IMR-90 (cell line): ENCODE measurements around the gene TRIM13. TPM values are rescaled to one million over a fixed set of nuclear protein-coding genes. Genes with fewer than 3 reads are reported as not detected.

Source experiments
- ATAC-seq: fragments of 200-7000 bp; cut with Tn5 transposase; 2 replicates; pipeline ENCODE4 v1.9.1; 2020; ENCODE audit warnings: low read depth, mild to moderate bottlenecking, moderate library complexity
- BruUV-seq: library from RNA; stranded (reverse); fragments of 400-500 nt; replicated peaks from 2 replicates; lab custom pipeline; 2021; lab: Mats Ljungman, UMichigan
- CTCF ChIA-PET: fragments of 300-600 bp; formaldehyde crosslinking; extraction: SDS; loops from one replicate; lab custom pipeline; 2021; ENCODE audit warnings: antibody characterized with exemption; lab: Yijun Ruan, JAX
- POLR2A ChIA-PET: fragments of 300-600 bp; sonication (Branson Sonifier 250); formaldehyde crosslinking; loops from one replicate; lab custom pipeline; 2022; ENCODE audit warnings: antibody characterized with exemption; ENCODE audit not compliant: unreplicated experiment; lab: Charles Lee
- DNase-seq: peaks from one replicate; pipeline ENCODE4 v3.0.0; 2013
- H2AFZ ChIP-seq: replicated peaks from 2 replicates; pipeline ENCODE3; 2013; ENCODE audit warnings: low read length, mild to moderate bottlenecking; ENCODE audit not compliant: poor library complexity
- H2AK5ac ChIP-seq: 2 replicates; pipeline ENCODE4 v1.6.1; 2013; ENCODE audit warnings: low read depth, low read length, inconsistent platforms
- H2AK9ac ChIP-seq: replicated peaks from 2 replicates; pipeline ENCODE3; 2013; ENCODE audit warnings: mild to moderate bottlenecking, low read depth, low read length, moderate library complexity; ENCODE audit not compliant: poor library complexity
- H2BK120ac ChIP-seq: 2 replicates; pipeline ENCODE4 v1.6.1; 2013; ENCODE audit warnings: low read depth, low read length, inconsistent platforms
- H2BK15ac ChIP-seq: 3 replicates; pipeline ENCODE4 v1.6.1; 2013; ENCODE audit warnings: low read depth, low read length, inconsistent platforms
- H2BK20ac ChIP-seq: 2 replicates; pipeline ENCODE4 v1.6.1; 2013; ENCODE audit warnings: low read depth, mild to moderate bottlenecking, inconsistent platforms, low read length, moderate library complexity
- H2BK5ac ChIP-seq: 2 replicates; pipeline ENCODE4 v1.6.1; 2013; ENCODE audit warnings: mild to moderate bottlenecking, low read depth, low read length, inconsistent platforms; ENCODE audit not compliant: poor library complexity, severe bottlenecking
- H3K14ac ChIP-seq: replicated peaks from 2 replicates; pipeline ENCODE4 v1.6.1; 2013; ENCODE audit warnings: low read depth, low read length, inconsistent platforms
- H3K18ac ChIP-seq: 2 replicates; pipeline ENCODE4 v1.6.1; 2013; ENCODE audit warnings: low read depth, low read length, control low read depth
- H3K23ac ChIP-seq: 2 replicates; pipeline ENCODE4 v1.6.1; 2013; ENCODE audit warnings: low read depth, low read length, inconsistent platforms
- H3K27ac ChIP-seq: 2 replicates; pipeline ENCODE4 v1.5.1; 2013; ENCODE audit warnings: mild to moderate bottlenecking, control low read depth, low read length; ENCODE audit not compliant: insufficient read depth
- H3K27me3 ChIP-seq: 2 replicates; pipeline ENCODE4 v1.6.1; 2013; ENCODE audit warnings: low read length; ENCODE audit not compliant: control insufficient read depth, insufficient read depth
- H3K36me3 ChIP-seq: 2 replicates; pipeline ENCODE4 v1.6.1; 2013; ENCODE audit warnings: low read length, mixed read lengths; ENCODE audit not compliant: control insufficient read depth, insufficient read depth
- H3K4ac ChIP-seq: 2 replicates; pipeline ENCODE4 v1.6.1; 2013; ENCODE audit warnings: low read depth, low read length, inconsistent platforms
- H3K4me1 ChIP-seq: 2 replicates; pipeline ENCODE4 v1.6.1; 2013; ENCODE audit warnings: low read length, mixed read lengths; ENCODE audit not compliant: control insufficient read depth, insufficient read depth
- H3K4me2 ChIP-seq: 2 replicates; pipeline ENCODE4 v1.6.1; 2013; ENCODE audit warnings: low read depth, mild to moderate bottlenecking, control low read depth, low read length, moderate library complexity
- H3K4me3 ChIP-seq: 2 replicates; pipeline ENCODE4 v1.5.1; 2013; ENCODE audit warnings: low read depth, mild to moderate bottlenecking, control low read depth, low read length, moderate library complexity; ENCODE audit not compliant: insufficient read depth
- H3K56ac ChIP-seq: 2 replicates; pipeline ENCODE4 v1.6.1; 2013; ENCODE audit warnings: low read length, inconsistent platforms; ENCODE audit not compliant: insufficient read depth; ENCODE audit errors: extremely low read depth
- H3K79me1 ChIP-seq, 2 experiments: 2 replicates each; pipeline ENCODE4 v1.6.1; 2013; ENCODE audit warnings: low read length in 2 of 2, inconsistent platforms in 1 of 2, low read depth in 1 of 2
- H3K9ac ChIP-seq: 2 replicates; pipeline ENCODE4 v1.6.1; 2013; ENCODE audit warnings: low read depth, low read length, control low read depth
- H3K9me1 ChIP-seq: 2 replicates; pipeline ENCODE4 v1.6.1; 2013; ENCODE audit warnings: low read length, inconsistent platforms; ENCODE audit not compliant: insufficient read depth
- H3K9me3 ChIP-seq: 2 replicates; pipeline ENCODE4 v1.6.1; 2013; ENCODE audit warnings: low read length; ENCODE audit not compliant: control insufficient read depth, insufficient read depth
- H4K20me1 ChIP-seq: 2 replicates; pipeline ENCODE4 v1.6.1; 2013; ENCODE audit warnings: low read length, inconsistent platforms; ENCODE audit not compliant: insufficient read depth
- H4K5ac ChIP-seq: 2 replicates; pipeline ENCODE4 v1.6.1; 2013; ENCODE audit warnings: mild to moderate bottlenecking, low read depth, low read length, control low read depth
- H4K8ac ChIP-seq, 2 experiments: 2 replicates each; pipeline ENCODE4 v1.6.1; 2013; ENCODE audit warnings: low read depth in 2 of 2, low read length in 2 of 2, control low read depth in 1 of 2, inconsistent platforms in 1 of 2
- H4K91ac ChIP-seq: 2 replicates; pipeline ENCODE4 v1.6.1; 2013; ENCODE audit warnings: low read depth, low read length, inconsistent platforms; ENCODE audit not compliant: insufficient read depth
- CEBPB ChIP-seq: IDR thresholded peaks from 2 replicates; pipeline ENCODE4 v1.6.1; 2012; ENCODE audit warnings: low read depth, low read length, improper control_type of control experiment
- CHD1 ChIP-seq: IDR thresholded peaks from 2 replicates; pipeline ENCODE4 v1.6.1; 2012; ENCODE audit warnings: low read depth, low read length, improper control_type of control experiment
- CTCF ChIP-seq: conservative IDR thresholded peaks from 2 replicates; pipeline ENCODE4 v1.5.1; 2012; ENCODE audit warnings: mild to moderate bottlenecking, low read depth, low read length, improper control_type of control experiment
- FOS ChIP-seq: fragments of 150-350 bp; IDR thresholded peaks from 2 replicates; pipeline ENCODE4 v1.6.1; 2016; ENCODE audit warnings: low read depth, low read length
- MAFK ChIP-seq: IDR thresholded peaks from 2 replicates; pipeline ENCODE4 v1.6.1; 2012; ENCODE audit warnings: low read depth, low read length, improper control_type of control experiment
- MAZ ChIP-seq: IDR thresholded peaks from 2 replicates; pipeline ENCODE4 v1.6.1; 2012; ENCODE audit warnings: low read depth, mild to moderate bottlenecking, low read length, improper control_type of control experiment, moderate library complexity, borderline replicate concordance
- NFE2L2 ChIP-seq: fragments of 150-350 bp; IDR thresholded peaks from 2 replicates; pipeline ENCODE4 v1.6.1; 2016; ENCODE audit warnings: low read depth, mild to moderate bottlenecking, low read length
- WGBS, 2 experiments: methylation state at CpG; one replicate each; pipeline versions ENCODE4 v1.1.5 to v1.1.7; 2013; ENCODE audit warnings: missing lambda C conversion rate in 2 of 2; ENCODE audit not compliant: insufficient read length in 1 of 2; ENCODE audit errors: extremely low coverage in 2 of 2; 5-methylcytosine and 5-hydroxymethylcytosine counted together
- dilution Hi-C: fragments of 300-500 bp; cut with HindIII; formaldehyde crosslinking; loops from one replicate; pipeline ENCODE4 v1.14.3; 2018; ENCODE audit warnings: low sequenced_read_pairs; ENCODE audit not compliant: unreplicated experiment
- in situ Hi-C: fragments of 300-500 bp; cut with MboI; formaldehyde crosslinking; loops from 3 replicates; pipeline ENCODE4 v1.14.3; 2019; ENCODE audit warnings: low sequenced_read_pairs, inconsistent platforms, mixed read lengths
- intact Hi-C: fragments of 100-400 bp; cut with micrococcal nuclease; formaldehyde crosslinking; loops from 2 replicates; pipeline ENCODE4 v1.10.0; 2022
- polyA plus RNA-seq, 3 experiments: library from polyadenylated mRNA; depleted of rRNA; stranded (reverse); fragments of >200 nt; gene quantifications; 2 replicates each; pipeline ENCODE4 v1.2.3, GENCODE V29; 2012; ENCODE audit warnings: low replicate concordance in 1 of 3
- total RNA-seq: library from RNA; depleted of rRNA; stranded (reverse); fragments of >200 nt; gene quantifications from 2 replicates; pipeline ENCODE4 v1.2.3, GENCODE V29; 2012

TRIM13 gene
- total and polyA plus RNA-seq, 2 of the 4 experiments (the other 2 are of a cell fraction) = 12.0 to 20.1 TPM

- Histone ChIP-seq H3K4me1 (peaks cover 6% of the 10 kb centered on the region), H3K14ac (no peak overlapping the region), H2AK5ac (no peak overlapping the region), H2BK5ac (no peak overlapping the region), H3K4ac (no peak overlapping the region), H4K20me1 (peaks cover 13% of the 10 kb centered on the region), H3K9me3 (no peaks in the 10 kb centered on the region), H2BK120ac (no peak overlapping the region), H3K27ac (no peak overlapping the region), H3K79me1 (peaks cover 36 to 58% of the 10 kb centered on the region in 2 experiments), H3K4me3 (no peak overlapping the region), H2AFZ (no peak overlapping the region), H4K5ac (no peak overlapping the region), H3K36me3 (peaks cover 25% of the 10 kb centered on the region), H3K56ac (no peak overlapping the region), H3K9me1 (peaks cover 3% of the 10 kb centered on the region; the same call in 1 of the 2 replicates), H3K18ac (no peak overlapping the region), H3K9ac (no peak overlapping the region), H2BK20ac (no peak overlapping the region), H3K23ac (no peak overlapping the region), H2AK9ac (no peak overlapping the region), H3K4me2 (no peak overlapping the region), H4K8ac (no peak overlapping the region), H4K91ac (no peak overlapping the region), H2BK15ac (no peak overlapping the region), H3K27me3 (no peaks in the 10 kb centered on the region)
- ATAC-seq = no peak
- no peak for DNase-seq
- ChIA-PET POLR2A (no interaction called here), CTCF (no interaction called here)
- in situ Hi-C loops = no loop called here
- no CpG with 5 or more reads among the region's 1 CpG for WGBS, 2 experiments
- BruUV-seq = no TSS peak
- TF ChIP-seq CHD1 (no peak), FOS (no peak), NFE2L2 (no peak), MAZ (no peak), CTCF (no peak), CEBPB (no peak), MAFK (no peak)
- dilution Hi-C loops = no loop called here
- intact Hi-C loops = no loop called here
Observed at GRCh38 chr13:50011461-50011860, 14.6 kb downstream of the TRIM13 start.
